ENCODE measurements around the gene RPL10A.

The RPL10A gene

GRCh38 chr6:35439308-35439707 is 28.9 kb upstream of the RPL10A start:
- no peak for FAIRE-seq
- TF ChIP-seq, protein P1, sequence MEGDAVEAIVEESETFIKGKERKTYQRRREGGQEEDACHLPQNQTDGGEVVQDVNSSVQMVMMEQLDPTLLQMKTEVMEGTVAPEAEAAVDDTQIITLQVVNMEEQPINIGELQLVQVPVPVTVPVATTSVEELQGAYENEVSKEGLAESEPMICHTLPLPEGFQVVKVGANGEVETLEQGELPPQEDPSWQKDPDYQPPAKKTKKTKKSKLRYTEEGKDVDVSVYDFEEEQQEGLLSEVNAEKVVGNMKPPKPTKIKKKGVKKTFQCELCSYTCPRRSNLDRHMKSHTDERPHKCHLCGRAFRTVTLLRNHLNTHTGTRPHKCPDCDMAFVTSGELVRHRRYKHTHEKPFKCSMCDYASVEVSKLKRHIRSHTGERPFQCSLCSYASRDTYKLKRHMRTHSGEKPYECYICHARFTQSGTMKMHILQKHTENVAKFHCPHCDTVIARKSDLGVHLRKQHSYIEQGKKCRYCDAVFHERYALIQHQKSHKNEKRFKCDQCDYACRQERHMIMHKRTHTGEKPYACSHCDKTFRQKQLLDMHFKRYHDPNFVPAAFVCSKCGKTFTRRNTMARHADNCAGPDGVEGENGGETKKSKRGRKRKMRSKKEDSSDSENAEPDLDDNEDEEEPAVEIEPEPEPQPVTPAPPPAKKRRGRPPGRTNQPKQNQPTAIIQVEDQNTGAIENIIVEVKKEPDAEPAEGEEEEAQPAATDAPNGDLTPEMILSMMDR (IDR thresholded peaks at IDR 0.05; ENCODE audit: insufficient read depth, missing control alignments): no peak

DNA sequence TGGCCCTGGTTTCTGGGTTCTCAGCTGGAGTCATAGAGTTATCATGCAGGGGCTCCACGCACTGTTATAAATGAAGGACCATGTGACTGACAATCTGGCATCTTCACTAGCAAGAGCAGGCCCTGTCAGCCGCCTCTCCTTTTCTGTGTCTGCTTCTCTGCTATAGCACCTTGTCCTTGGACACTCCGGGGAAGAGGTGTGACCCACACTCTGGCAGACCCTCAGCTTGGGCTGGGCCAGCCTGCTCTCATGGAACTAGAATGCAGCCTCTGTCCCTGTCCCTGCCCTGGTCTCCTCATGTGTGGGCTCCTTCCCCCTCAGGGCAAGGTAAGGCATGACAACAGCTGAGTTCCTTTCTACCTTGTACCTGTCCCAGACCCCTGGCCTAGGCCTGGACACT is 27.0 kb upstream of the RPL10A start:
- TF ChIP-seq, protein P1 (IDR thresholded peaks at IDR 0.05; ENCODE audit: insufficient read depth, missing control alignments): no peak
- FAIRE-seq (no peak), DNase-seq (ENCODE audit: insufficient read length, low spot score) (no peak)

More at GRCh38 chr6:35439308-35439707, 28.9 kb upstream of the RPL10A start:
- no peak for DNase-seq (ENCODE audit: insufficient read length, low spot score)

- TF ChIP-seq, protein P1 (IDR thresholded peaks at IDR 0.05; ENCODE audit: insufficient read depth, missing control alignments): no peak
- no peak for FAIRE-seq
- DNase-seq (ENCODE audit: insufficient read length, low spot score): no peak
Measured at GRCh38 chr6:35441642-35442041, 26.6 kb upstream of the RPL10A start.

DNA sequence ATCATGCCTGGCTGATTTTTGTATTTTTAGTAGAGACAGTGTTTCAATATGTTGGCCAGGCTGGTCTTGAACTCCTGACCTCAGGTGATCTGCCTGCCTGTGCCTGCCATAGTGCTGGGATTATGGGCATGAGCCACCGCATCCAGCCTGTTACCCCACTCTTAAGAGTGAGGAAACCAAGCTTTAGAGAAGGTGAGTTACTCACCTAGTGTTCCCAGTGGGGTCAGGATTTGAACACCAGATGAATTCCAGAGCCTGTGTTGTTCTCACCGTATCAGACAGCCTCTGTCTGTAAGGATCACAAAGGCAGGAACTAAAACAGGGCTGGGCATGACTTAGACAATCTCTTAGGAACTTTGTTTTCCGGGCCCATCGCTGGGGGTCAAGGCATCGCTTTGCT is 25.5 kb upstream of the RPL10A start:
- DNase-seq (ENCODE audit: insufficient read length, low spot score) (no peak), FAIRE-seq (no peak)
- TF ChIP-seq, protein P1 (IDR thresholded peaks at IDR 0.05; ENCODE audit: insufficient read depth, missing control alignments): no peak

- no peak for FAIRE-seq
Measured at GRCh38 chr6:35443341-35444030, 24.7 kb upstream of the RPL10A start.

GRCh38 chr6:35445691-35446090 is 22.5 kb upstream of the RPL10A start:
- DNase-seq (ENCODE audit: insufficient read length, low spot score) (no peak), FAIRE-seq (no peak)
- TF ChIP-seq, protein P1 (IDR thresholded peaks at IDR 0.05; ENCODE audit: insufficient read depth, missing control alignments): no peak

More at GRCh38 chr6:35443341-35444030, 24.7 kb upstream of the RPL10A start:
- TF ChIP-seq, protein P1 (IDR thresholded peaks at IDR 0.05; ENCODE audit: insufficient read depth, missing control alignments): no peak
- no peak for DNase-seq (ENCODE audit: insufficient read length, low spot score)

DNA sequence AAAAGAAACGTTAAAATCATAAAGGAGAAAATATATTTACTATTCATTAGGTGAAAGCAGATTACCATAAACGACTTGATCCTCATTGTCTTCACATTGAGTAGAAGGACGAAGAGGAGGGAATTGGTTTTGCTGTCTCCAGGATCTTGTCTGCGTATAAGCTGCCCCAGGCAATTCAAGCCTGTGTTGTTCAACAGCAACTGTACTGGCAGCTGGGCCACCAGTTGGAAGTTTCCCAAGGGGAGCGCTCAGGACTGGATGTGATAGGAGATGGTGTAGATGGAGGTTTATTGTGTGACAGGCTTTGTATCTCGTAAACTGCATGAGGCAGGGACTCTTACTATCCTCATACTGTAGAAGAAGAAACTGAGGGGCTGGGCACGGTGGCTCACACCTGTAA is 20.0 kb upstream of the RPL10A start:
- DNase-seq (ENCODE audit: insufficient read length, low spot score) (no peak), FAIRE-seq (no peak)
- TF ChIP-seq, protein P1 (IDR thresholded peaks at IDR 0.05; ENCODE audit: insufficient read depth, missing control alignments): no peak
